Hindlimb muscle (tissue), 1 donor: ENCODE results near the gene HHIP. TPM values are rescaled to one million over a fixed set of nuclear protein-coding genes. Genes with fewer than 3 reads are reported as not detected.
"Not testable (repeated sequence)": the region's sequence is repeated elsewhere in the genome, so short reads cannot be mapped to it uniquely, and the experiment has no call there.

Source experiments
- DNase-seq: peaks from one replicate; pipeline ENCODE4 v3.0.0-alpha.2; 2013
- polyA plus RNA-seq: library from polyadenylated mRNA; unstranded; fragments of 120-200 nt; gene quantifications from one replicate; pipeline ENCODE4 v1.2.1, GENCODE V29; 2013; ENCODE audit not compliant: insufficient read length

Gene HHIP
- polyA plus RNA-seq, 1 donor: 3.2 TPM

DNA sequence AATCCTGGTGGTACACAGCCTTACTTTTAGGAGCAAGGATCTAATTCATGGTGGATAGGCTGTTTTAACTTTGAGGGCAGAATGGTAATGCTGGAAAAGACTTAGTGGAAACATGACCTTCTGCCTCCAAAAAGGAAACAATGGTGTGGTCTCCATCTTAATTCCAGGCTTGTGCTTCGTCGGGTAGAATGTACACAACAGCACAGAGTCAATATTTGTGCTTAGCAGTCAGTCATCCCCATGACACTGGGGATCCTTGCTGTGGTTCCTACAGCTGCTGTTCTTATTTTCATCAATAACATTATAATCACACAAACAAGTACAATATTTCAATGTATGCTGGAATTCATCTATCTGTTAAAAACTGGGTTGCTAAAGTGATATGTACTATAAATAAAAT, 104.4 kb downstream of the HHIP start:
- no peak for DNase-seq

DNA sequence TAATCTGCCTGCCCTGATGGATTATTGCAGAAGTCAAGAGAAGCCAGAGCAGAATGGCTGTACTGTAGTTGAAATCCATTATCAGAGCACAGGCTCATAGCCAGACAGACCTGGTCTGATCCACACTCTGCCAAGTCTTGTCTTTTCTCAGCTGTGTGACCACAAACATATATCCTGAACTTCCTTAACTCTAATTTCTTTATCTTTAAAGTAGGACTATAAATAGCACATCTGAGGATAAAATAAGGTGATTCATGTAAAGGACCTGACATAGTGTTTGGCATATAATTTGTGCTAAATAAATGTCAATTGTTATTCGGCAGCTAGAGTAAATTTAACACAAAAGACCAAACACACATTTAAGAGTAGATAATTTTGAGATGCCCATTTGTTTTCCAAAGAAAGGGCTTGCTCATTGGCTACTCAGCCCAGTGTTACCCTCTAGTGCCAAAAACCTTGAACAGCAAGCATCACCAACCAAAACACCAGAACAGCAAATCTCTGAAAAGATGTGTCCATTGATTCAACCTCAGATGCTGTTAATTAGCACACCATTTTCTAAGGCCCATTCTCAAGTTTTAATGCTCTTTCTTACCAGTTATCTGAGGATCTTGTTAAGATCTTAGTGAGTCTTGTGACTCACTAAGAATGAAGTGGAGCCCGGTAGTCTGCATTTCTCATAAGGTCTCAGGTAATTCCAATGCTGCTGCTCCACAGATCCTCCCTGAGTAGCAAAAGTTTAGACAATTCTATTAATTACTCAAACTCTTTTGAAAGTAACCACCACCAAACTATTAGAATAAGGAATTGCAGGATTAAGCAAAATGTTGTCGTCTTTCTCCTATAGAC, 108.8 kb downstream of the HHIP start:
- DNase-seq: no peak

DNA sequence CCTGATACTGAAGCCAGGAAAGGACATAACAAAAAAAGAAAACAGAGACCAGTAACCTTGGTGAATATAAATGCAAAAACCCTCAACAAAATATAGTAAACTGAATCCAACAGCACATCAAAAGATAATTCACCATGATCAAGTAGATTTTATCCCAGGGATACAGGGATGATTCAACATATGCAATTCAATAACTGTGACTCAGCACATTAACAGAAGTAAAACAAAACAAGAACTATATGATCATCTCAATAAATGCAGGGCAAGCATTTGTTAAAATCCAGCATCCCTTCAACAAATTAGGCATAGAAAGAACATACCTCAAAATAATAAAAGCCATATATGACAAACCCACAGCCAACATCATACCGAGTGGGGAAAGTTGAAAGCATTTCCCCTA, 112.0 kb downstream of the HHIP start:
- DNase-seq: no peak

DNA sequence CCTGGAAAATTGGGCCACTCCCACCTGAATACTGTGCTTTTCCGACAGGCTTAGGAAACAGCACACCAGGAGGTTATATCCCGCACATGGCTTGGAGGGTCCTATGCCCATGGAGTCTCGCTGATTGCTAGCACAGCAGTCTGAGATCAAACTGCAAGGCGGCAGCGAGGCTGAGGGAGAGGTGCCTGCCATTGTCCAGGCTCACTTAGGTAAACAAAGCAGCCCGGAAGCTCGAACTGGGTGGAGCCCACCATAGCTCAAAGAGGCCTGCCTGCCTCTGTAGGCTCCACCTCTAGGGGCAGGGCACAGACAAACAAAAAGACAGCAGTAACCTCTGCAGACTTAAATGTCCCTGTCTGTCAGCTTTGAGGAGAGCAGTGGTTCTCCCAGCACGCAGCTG, 122.9 kb downstream of the HHIP start:
- DNase-seq: not testable (repeated sequence)

DNA sequence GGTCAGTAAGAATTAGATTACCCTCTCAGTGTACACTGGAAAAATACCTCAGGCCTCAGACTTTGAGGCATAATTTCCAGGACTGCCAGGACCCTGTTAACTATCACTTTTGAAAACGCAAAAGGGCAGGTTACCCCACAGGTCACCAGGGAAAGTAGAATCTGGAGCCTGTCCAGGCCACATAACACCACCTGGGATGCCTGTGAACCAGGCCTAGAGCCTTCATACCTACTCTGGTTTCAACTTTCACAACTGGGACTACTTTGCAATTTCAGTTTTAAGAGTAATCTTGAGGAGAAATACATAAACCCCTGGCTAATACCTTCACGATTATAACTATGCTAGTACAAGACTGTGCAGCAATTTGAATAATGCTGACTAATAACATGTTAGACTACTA, 132.4 kb downstream of the HHIP start:
- DNase-seq: no peak

DNA sequence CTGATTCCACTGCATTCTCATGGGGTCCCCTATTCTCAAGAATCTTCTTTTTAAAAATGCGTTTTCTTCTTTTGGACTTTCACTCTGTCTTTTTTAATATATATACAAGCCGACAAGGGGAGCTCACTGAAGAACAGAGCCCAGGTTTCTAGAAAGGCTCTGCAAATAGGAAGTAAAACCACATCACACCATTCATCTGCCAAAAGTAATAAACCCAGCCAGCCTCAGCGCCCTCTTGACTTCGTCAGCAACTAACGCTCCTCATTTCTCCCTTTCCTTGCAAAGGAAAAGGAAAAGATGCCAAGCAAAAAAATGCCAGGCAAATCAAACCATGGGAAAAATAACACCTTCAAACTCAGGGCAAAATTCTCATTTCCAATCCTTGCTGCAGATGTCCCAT, 136.4 kb downstream of the HHIP start:
- DNase-seq: peak; percentile 10

DNA sequence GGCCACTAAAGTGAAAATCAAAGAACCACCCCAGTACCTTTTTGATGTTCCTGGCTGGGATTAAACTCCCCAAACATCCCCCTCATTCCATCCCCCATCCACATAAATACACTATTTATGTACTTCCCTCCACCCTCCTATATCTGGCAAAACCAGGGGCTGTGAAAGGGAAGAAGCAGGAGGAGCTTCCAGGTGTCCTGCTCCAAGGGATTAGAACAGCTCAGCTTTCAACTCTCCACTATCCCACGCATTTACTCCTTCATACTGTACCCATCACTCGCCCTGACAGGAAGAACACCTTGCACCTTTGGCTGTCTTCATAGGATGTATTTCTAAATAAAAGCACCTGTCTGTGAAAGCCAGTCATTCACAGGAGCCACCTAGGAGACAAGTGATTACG, 140.0 kb downstream of the HHIP start:
- DNase-seq: no peak

DNA sequence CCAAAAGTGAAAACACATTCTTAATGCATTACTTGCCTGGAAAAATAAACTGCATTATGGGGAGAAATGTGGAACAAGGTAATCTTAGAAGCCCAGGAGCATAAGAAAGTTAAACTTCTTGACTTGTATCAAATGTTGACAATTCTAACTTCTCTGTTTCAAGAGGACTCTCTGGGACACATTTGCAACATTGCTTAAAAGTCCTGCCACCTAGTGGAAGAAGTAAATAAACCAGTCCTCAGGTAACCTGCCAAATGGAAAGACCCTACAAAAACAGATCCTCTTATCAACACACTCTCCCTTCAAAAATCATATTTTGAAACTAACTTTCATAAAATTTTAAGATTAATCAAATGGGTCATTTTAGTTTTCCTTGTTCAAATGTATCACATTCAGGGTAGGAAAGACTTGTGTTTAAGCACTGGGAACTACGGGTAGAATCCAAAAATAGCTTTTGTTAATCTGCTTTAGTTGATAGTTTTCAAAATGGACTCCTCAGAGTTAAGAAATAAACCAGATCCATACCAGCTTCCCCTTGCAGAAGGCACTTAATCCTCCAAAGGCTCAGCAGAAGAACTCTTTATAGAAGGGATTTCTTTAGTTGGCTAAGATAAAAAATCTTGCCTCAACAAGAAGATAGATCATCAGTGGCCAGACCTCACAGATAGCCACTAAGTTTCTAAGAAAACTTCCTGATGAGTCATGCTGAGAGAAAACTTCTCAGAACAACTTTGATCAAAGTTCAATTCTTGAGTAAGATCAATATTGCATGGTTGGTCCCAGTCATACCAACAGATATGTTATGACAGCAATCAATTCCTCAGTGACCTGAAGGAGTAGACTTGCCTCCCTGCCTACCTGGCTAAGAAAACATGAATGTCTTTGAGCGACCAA, 141.7 kb downstream of the HHIP start:
- no peak for DNase-seq

DNA sequence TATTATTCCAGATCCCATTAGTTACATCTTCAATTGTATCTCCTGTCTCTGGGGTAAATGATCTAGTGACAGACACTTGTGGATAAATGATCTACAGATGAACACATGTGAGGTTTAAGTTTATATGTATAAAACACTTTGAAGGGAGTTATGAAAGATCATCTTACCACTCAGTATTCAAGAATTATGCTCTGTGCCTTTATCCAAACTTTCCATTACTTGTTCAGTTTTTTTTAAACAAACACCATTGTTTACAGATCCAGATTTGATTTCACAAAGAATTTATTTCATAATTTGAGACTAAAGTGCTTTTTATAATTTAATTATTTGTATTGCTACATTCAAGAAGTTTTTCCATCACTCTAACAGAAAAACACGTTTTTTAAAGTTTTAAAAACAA, 142.5 kb downstream of the HHIP start:
- no peak for DNase-seq

DNA sequence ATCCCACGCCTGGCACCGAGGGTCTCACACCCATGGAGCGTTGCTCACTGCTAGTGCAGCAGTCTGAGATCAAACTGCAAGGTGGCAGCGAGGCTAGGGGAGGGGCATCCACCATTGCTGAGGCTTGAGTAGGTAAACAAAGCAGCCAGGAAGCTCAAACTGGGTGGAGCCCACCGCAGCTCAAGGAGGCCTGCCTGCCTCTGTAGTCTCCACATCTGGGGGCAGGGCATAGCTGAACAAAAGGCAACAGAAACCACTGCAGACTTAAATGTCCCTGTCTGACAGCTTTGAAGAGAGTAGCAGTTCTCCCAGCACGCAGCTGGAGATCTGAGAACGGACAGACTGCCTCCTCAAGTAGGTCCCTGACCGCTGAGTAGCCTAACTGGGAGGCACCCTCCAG, 146.0 kb downstream of the HHIP start:
- DNase-seq: not testable (repeated sequence)
